HEK293T (cell line): ENCODE results near the gene CTNNBL1.

Source experiments
- CTCF ChIA-PET: fragments of 350-600 bp; formaldehyde crosslinking; extraction: SDS; loops from one replicate; lab custom pipeline; 2021; ENCODE audit warnings: antibody characterized with exemption, inconsistent platforms; lab: Yijun Ruan, JAX
- POLR2A ChIA-PET: fragments of 350-600 bp; formaldehyde crosslinking; extraction: SDS; loops from one replicate; lab custom pipeline; 2020; ENCODE audit warnings: antibody characterized with exemption, inconsistent platforms; lab: Yijun Ruan, JAX
- DNase-seq: peaks from one replicate; pipeline ENCODE4 v3.0.0; 2012; ENCODE audit warnings: mixed read lengths; ENCODE audit errors: extremely low spot score
- ARNT ChIP-seq: fragments of 450-650 bp; IDR thresholded peaks from 2 replicates; pipeline ENCODE4 v1.6.1; 2017; ENCODE audit warnings: mild to moderate bottlenecking
- BHLHE40 ChIP-seq: fragments of 450-650 bp; IDR thresholded peaks from 2 replicates; pipeline ENCODE4 v1.6.1; 2016; ENCODE audit warnings: mild to moderate bottlenecking, moderate library complexity, borderline replicate concordance
- CTBP1 ChIP-seq: fragments of 450-650 bp; IDR thresholded peaks from 2 replicates; pipeline ENCODE4 v1.6.1; 2016; ENCODE audit warnings: borderline replicate concordance
- ELF4 ChIP-seq: fragments of 450-650 bp; IDR thresholded peaks from 2 replicates; pipeline ENCODE4 v1.6.1; 2017; ENCODE audit warnings: antibody characterized with exemption
- FOXA1 ChIP-seq: fragments of 450-650 bp; IDR thresholded peaks from 2 replicates; pipeline ENCODE4 v1.6.1; 2016; ENCODE audit warnings: mild to moderate bottlenecking
- FOXK2 ChIP-seq: fragments of 450-650 bp; IDR thresholded peaks from 2 replicates; pipeline ENCODE4 v1.6.1; 2016; ENCODE audit warnings: mild to moderate bottlenecking
- FOXM1 ChIP-seq: fragments of 450-650 bp; IDR thresholded peaks from 2 replicates; pipeline ENCODE4 v1.6.1; 2017; ENCODE audit warnings: mild to moderate bottlenecking, borderline replicate concordance
- HDGF ChIP-seq: fragments of 450-650 bp; IDR thresholded peaks from 2 replicates; pipeline ENCODE4 v1.6.1; 2017; ENCODE audit warnings: antibody characterized with exemption, borderline replicate concordance
- L3MBTL2 ChIP-seq: fragments of 450-650 bp; conservative IDR thresholded peaks from 2 replicates; pipeline ENCODE4 v1.6.1; 2016; ENCODE audit warnings: mild to moderate bottlenecking
- LEF1 ChIP-seq: fragments of 450-650 bp; IDR thresholded peaks from 2 replicates; pipeline ENCODE4 v1.6.1; 2017; ENCODE audit warnings: mild to moderate bottlenecking, borderline replicate concordance
- NFRKB ChIP-seq: fragments of 450-650 bp; IDR thresholded peaks from 2 replicates; pipeline ENCODE4 v1.6.1; 2016; ENCODE audit warnings: mild to moderate bottlenecking, moderate library complexity
- SP1 ChIP-seq: fragments of 450-650 bp; IDR thresholded peaks from 2 replicates; pipeline ENCODE4 v1.6.1; 2017
- SUZ12 ChIP-seq: fragments of 450-650 bp; IDR thresholded peaks from 2 replicates; pipeline ENCODE4 v1.6.1; 2016; ENCODE audit warnings: mild to moderate bottlenecking
- TARDBP ChIP-seq: fragments of 450-650 bp; IDR thresholded peaks from 2 replicates; pipeline ENCODE4 v1.6.1; 2016
- ZNF384 ChIP-seq: fragments of 450-650 bp; IDR thresholded peaks from 2 replicates; pipeline ENCODE4 v1.6.1; 2016
- TF ChIP-seq, protein P1 (sequence below): fragments of 450-650 bp; IDR thresholded peaks from 2 replicates; pipeline ENCODE4 v1.6.1; 2016

Gene CTNNBL1

DNA sequence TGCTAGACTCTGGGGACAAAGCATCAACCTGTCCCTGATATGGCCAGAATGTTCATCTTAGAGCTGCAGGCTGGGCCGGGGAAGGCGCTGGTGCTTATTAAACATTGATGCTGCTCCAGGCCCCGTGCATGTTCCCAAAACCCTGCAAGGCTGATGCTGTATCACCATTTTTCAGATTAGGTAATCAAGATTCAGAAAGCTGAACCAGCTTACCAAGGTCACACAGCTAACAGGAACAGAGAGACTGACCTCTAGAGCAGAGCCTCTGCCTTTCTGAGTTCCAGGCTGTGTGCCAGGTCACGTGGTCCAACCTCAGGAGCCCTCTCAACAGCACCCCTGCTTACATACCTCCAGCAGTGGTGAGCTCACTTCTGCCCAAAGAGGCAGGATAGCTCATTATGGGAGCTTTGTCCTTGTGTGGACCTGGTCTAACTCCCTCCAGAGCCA is 193.0 kb downstream of the CTNNBL1 start:
- CTCF ChIA-PET: interaction anchor here (0.7 kb wide), 1 partner anchor 58 kb away, joined by 3 read pairs; no protein-coding TSS in a partner anchor
- TF ChIP-seq L3MBTL2 (no peak), NFRKB (no peak), ZNF384 (no peak), FOXM1 (no peak), CTBP1 (no peak), HDGF (no peak)
- TF ChIP-seq, protein P1, sequence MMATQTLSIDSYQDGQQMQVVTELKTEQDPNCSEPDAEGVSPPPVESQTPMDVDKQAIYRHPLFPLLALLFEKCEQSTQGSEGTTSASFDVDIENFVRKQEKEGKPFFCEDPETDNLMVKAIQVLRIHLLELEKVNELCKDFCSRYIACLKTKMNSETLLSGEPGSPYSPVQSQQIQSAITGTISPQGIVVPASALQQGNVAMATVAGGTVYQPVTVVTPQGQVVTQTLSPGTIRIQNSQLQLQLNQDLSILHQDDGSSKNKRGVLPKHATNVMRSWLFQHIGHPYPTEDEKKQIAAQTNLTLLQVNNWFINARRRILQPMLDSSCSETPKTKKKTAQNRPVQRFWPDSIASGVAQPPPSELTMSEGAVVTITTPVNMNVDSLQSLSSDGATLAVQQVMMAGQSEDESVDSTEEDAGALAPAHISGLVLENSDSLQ: no peak
- POLR2A ChIA-PET: no interaction called here

DNA sequence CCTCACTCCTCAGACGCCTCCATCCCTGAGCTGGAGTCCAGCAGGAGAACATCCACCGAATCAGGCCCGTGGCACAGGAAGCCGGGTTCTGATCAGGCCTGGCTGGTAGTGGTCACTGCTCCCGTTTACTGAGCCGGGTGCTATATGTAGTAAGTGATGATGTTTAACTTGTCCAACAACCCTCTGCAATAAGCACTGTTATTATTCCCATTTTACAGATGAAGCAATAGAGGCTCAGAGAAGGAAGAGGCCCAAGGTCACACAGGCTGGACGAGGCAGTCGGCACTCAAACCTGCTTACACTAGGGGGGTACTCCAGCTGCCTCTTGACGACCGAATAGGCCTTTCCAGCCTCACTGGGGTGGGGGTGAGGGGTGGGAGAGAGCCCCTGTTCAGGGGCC is 194.8 kb downstream of the CTNNBL1 start:
- CTCF ChIA-PET: no interaction called here
- POLR2A ChIA-PET: no interaction called here
- no peak for DNase-seq
- TF ChIP-seq, protein P1: no peak
- TF ChIP-seq ARNT (no peak), SP1 (no peak), NFRKB (no peak), FOXK2 (no peak), ZNF384 (no peak), L3MBTL2 (no peak), CTBP1 (no peak), TARDBP (no peak), LEF1 (no peak), SUZ12 (no peak), ELF4 (no peak), BHLHE40 (no peak), HDGF (no peak), FOXA1 (no peak), FOXM1 (no peak)

More for the DNA sequence above, 193.0 kb downstream of the CTNNBL1 start:
- DNase-seq: no peak

DNA sequence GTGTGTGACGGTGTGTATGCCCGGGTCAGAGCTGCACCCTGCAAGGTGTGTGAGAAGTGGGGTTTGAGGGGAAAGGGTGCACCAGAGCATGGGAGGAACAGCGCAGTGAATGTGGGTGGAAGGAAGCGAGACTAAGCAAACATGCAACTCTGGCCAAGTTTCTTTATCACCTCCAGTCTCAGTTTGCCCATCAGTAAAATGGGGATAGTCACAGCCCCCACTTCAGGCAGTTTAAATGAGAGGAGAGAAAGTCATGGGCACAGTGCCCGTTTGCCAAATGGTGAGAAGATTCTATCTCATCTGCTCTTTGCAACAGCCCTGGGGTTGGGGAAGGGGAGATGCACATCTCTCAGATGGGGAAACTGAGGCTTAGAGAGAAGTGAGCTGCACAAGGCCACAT is 196.3 kb downstream of the CTNNBL1 start:
- ChIA-PET CTCF (interaction anchor here (0.6 to 0.7 kb wide), 2 partner anchors 9 to 136 kb away, joined by 3 read pairs; no protein-coding TSS in a partner anchor), POLR2A (no interaction called here)
- DNase-seq: no peak
- no peak for TF ChIP-seq LEF1
- no peak for TF ChIP-seq NFRKB
- TF ChIP-seq, protein P1: no peak
- no peak for TF ChIP-seq ELF4
- no peak for TF ChIP-seq FOXK2

DNA sequence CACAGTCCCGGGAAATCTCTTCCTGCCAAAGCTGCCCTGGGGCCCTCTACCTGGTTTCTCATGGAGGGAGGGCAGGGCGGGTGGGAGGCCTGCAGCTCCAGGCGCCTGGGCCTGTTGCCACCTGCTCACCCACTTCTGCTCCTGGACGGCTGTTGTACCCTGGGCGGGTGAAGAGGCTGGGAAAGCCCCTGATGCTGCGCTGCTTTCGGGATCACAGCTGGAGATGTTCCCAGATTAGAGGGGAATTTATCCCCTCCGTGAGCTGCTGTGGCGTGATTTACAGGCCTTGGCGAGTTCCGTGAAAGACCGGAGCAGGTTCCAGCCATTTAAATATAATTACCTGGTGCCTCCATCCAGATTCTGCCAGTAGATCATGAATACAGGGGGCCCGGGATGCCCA is 196.8 kb downstream of the CTNNBL1 start:
- ChIA-PET POLR2A (interaction anchor here (1.1 kb wide), 1 partner anchor 196 kb away, joined by 3 read pairs; no protein-coding TSS in a partner anchor), CTCF (interaction anchor here (0.7 kb wide), 1 partner anchor 9 kb away, joined by 3 read pairs; no protein-coding TSS in a partner anchor)
- TF ChIP-seq NFRKB (no peak), SUZ12 (no peak), HDGF (no peak), ZNF384 (no peak), ELF4 (no peak), CTBP1 (no peak), FOXK2 (no peak), FOXM1 (no peak), LEF1 (no peak), BHLHE40 (no peak)
- TF ChIP-seq, protein P1: no peak
- DNase-seq: no peak

DNA sequence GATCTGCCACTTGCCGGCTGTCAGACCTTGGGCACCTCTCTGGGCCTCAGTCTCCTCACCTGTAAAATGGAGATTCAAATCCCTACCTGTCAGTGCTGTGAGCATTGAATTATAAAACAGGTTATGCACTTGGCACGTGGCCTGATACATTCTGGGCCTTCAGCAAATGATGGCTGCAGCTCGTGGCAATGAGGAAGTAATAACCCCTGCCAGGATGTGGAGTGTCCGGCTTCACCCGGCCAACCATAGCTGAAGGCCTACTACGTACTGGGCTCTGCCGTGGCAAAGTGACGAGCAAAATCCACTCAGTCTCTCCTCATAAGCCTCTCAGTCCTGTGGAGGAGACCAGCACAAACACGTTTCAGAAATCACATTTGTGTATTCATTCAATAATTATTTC is 198.2 kb downstream of the CTNNBL1 start:
- CTCF ChIA-PET: no interaction called here
- POLR2A ChIA-PET: no interaction called here
- no peak for DNase-seq
- TF ChIP-seq FOXM1 (no peak), ARNT (no peak), SUZ12 (no peak), FOXA1 (no peak), HDGF (no peak), FOXK2 (no peak), BHLHE40 (no peak), L3MBTL2 (no peak), CTBP1 (no peak), ZNF384 (no peak), LEF1 (no peak), SP1 (no peak), TARDBP (no peak), NFRKB (no peak)
- TF ChIP-seq, protein P1: no peak
